ENCODE results near the gene SYNGR4.
"Not testable (repeated sequence)": the region's sequence is repeated elsewhere in the genome, so short reads cannot be mapped to it uniquely, and the experiment has no call there.

Gene SYNGR4, protein sequence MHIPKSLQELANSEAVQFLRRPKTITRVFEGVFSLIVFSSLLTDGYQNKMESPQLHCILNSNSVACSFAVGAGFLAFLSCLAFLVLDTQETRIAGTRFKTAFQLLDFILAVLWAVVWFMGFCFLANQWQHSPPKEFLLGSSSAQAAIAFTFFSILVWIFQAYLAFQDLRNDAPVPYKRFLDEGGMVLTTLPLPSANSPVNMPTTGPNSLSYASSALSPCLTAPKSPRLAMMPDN

GRCh38 chr19:48363810-48364597, at the start of gene SYNGR4, which contains the start of gene TMEM143:
Gene SYNGR4, plus strand, starts transcription at chr19:48364367. Its CDS starts 1,476 bp downstream, at chr19:48365843.
Gene TMEM143, minus strand, starts transcription at chr19:48363940. Its CDS starts 20 bp downstream, at chr19:48363920.
- DNase-seq (ENCODE audit: low read depth), result peak; percentile 97

DNA sequence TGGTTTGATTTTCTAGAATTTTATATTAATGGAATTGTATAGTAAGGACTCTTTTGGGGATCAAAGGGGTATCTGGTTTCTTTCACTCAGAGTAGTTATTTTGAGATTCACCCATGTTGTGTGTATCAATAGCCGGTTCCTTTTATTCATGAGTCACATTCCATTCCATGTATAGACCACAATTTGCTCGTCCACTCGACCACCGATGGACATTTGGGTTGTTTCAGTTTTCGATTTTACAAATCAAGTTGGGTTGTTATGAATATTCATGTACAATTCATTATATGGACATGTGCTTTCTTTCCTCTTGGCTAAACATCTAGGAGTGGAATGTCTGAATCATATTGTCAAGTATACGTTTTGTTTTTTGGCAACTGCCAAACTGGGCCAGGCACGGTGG, 48.5 kb upstream of the SYNGR4 start:
- DNase-seq (ENCODE audit: low read depth), result no peak

DNA sequence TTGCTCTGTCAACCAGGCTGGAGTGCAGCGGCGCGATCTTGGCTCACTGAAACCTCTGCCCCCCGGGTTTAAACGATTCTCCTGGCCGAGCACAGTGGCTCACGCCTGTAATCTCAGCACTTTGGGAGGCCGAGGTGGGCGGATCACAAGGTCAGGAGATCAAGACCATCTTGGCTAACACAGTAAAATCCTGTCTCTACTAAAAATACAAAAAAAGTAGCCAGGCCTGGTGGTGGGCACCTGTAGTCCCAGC, 46.5 kb upstream of the SYNGR4 start:
- not testable (repeated sequence) for DNase-seq (ENCODE audit: low read depth)

- DNase-seq (ENCODE audit: low read depth), result no peak
These were observed 45.7 kb upstream of the SYNGR4 start for GRCh38 chr19:48318286-48318987.

DNA sequence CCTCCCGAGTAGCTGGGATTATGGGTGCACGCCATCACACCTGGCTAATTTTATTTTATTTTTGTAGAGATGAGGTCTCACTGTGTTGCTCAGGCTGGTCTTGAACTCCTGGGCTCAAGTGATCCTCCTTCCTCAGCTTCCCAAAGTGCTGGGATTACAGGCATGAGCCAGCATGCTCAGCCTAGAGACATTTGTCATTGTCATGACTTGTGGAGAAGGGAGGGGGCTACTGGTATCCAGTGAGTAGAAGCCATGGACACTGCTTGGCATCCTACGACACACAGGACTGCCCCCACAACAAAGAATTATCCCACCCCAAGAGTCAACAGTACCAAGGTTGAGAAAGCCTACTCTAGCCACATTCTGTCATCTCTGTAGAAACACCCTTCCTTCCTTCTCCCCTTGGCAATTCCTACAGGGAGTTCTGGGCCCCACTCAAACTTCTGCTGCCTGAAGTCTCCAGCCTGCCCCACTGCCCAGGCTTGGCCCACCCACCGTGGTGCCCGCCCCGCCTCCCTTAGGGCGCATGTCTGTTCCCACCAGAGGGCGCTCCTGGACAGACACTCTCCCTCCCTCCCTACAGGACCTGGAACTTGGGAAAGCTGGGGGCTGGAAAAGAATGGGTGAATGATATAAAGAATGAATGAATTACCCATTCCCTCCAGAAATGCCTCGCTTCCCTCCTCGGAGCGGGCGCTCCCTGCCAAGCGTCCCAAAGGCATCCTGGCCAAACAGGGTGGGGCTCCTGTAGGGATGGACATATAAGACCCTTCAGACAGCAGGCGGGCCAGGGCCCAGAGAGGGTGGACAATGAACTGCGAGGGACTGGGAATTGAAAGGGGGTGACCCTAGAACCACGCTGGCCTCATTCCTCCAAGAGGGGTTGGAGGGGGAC, 44.3 kb upstream of the SYNGR4 start:
- DNase-seq (ENCODE audit: low read depth), result peak; percentile 65

- DNase-seq (ENCODE audit: low read depth), result peak; percentile 95
These were observed 42.9 kb upstream of the SYNGR4 start for GRCh38 chr19:48321372-48321621.

DNA sequence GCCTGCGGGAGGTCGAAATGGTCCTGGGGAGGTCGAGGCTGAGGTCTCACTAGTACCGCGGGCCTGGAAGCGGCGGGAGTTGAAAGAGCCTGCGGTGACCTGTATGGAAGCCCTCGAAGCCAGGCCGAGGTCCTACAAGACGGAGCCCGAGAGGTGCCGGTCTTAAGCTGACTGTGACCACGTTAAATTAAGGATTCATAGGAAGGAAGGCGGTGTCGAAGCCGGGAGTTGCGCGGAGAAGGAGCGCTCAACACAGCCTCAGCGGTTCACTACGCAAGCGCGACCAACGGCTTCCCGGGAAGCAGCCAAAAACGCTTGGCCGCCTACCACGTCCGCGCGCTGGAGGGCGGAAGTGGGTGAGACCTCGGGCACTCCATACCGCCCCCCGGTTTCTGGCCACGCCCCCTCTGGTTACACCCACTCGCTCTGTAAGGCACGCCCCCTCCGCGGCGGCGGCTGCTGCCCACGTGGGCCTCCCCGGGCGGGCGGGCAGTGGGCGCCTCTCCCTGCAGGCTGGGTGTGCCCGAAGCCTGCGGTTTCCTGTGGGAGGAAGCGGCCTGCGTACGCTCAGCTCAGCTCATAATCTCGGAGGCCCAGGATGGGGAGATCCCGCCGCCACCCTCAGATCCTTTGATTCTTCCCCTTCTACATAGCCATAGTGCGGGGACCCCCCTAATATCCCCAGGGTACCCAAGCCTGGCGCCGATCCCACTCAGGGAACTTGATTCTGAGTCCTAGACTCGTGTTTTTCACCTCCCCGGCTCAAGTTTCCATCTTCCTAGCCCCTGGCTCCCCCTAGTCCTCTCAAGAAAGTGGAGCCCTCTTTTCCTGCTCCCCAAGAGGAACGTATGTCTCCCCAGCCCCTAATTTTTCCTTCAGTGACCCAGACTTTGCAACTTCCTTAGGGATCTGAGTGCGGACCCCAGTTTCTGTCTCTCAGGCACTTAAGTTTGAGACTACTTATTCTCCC, 42.3 kb upstream of the SYNGR4 start:
- peak; percentile 98 for DNase-seq (ENCODE audit: low read depth)

DNA sequence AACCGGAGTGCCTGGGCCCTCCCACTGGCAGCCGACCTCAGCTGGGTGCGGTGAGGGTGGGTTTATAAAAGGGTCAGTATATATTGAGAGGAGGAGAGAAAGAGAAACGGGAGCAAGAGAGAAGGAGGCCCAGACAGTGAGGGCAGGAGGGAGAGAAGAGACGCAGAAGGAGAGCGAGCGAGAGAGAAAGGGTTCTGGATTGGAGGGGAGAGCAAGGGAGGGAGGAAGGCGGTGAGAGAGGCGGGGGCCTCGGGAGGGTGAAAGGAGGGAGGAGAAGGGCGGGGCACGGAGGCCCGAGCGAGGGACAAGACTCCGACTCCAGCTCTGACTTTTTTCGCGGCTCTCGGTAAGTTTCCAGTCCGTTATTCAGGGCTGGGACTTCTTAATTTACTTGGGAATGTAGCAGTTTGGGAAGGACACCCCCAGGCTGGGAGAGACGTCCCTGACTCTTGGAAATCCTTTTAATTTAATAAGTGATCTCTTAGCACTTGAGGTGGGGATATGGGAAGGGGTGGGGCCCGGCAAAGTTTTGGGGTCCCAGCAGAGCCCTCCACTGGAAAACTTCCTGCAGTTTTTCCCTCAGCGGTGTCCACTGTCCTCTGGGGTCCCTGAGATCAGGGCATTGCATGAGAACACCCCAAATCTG, 38.8 kb upstream of the SYNGR4 start, which contains the start of gene EMP3:
TSS of gene EMP3 (plus strand) at position 288 of the 646 bp plus-strand sequence. CDS start 1,293 bp downstream, outside the sequence.
- DNase-seq (ENCODE audit: low read depth), result peak; percentile 75

- DNase-seq (ENCODE audit: low read depth), result no peak
These were observed 34.8 kb upstream of the SYNGR4 start for GRCh38 chr19:48329167-48329891.

GRCh38 chr19:48330012-48330681, 34.0 kb upstream of the SYNGR4 start:
- peak; percentile 69 for DNase-seq (ENCODE audit: low read depth)

DNA sequence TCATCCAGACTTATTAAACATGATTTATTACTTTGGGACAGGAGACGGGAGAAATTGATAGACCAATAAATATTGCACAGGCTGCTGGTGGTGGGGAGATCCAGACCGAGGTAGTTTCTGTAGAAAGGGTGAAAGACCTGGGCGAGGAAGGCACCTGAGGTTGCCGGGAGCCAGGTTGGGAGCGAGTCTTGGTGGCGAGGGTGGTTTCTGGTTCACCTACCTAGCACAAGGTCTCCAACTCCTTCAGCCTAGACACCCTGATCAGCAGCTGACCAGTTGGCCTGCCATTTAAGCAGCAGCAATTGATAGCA, 31.9 kb upstream of the SYNGR4 start:
- DNase-seq (ENCODE audit: low read depth), result no peak

GRCh38 chr19:48332662-48333466, 31.3 kb upstream of the SYNGR4 start:
- peak; percentile 94 for DNase-seq (ENCODE audit: low read depth)

DNA sequence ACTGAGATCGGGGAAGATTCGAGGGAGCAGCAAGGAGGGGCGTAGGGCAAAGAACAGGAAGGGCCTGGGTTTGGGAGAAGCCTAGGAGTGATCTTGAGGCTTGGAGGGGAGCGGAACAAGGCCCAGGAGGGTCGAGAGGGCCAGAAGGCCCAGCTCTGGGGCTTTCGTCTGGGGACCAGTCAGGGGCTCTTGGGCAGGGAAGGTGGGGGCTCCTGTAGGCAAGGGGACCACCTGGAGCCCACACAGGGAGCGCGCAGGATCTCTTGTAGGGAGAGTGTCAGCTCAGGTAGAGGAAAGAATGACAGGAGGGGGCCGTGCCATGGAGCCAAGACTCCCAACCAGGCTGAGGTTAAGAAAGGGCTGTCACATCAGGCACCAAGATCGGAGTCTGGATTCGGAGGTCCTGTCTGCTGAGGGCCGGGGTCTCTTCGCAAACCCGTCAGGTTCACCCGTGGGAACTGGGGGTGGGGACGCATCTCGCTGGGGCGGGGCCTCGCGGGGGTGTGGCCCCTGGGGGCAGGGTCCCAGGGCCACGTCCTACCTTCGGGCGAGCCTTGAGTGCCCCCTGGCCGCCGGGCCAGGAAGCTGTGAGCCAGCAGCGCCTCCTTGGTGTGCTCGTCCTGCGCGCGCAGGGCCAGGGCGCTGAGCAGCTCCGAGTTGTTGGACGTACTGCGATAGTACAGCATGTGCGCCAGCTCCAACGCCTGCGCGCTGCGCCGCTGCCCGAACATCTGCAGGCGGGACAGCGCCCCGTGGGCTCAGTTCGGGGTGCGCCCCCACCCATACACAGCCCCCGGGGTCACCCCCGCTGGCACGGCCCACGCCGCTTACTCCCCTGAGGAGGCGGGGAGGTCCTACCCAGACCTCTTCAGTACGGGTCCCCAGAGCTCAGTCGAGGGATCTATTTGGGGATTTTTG, 30.4 kb upstream of the SYNGR4 start:
- peak; percentile 91 for DNase-seq (ENCODE audit: low read depth)

- DNase-seq (ENCODE audit: low read depth), result no peak
These were observed 25.9 kb upstream of the SYNGR4 start for GRCh38 chr19:48338253-48338755.

DNA sequence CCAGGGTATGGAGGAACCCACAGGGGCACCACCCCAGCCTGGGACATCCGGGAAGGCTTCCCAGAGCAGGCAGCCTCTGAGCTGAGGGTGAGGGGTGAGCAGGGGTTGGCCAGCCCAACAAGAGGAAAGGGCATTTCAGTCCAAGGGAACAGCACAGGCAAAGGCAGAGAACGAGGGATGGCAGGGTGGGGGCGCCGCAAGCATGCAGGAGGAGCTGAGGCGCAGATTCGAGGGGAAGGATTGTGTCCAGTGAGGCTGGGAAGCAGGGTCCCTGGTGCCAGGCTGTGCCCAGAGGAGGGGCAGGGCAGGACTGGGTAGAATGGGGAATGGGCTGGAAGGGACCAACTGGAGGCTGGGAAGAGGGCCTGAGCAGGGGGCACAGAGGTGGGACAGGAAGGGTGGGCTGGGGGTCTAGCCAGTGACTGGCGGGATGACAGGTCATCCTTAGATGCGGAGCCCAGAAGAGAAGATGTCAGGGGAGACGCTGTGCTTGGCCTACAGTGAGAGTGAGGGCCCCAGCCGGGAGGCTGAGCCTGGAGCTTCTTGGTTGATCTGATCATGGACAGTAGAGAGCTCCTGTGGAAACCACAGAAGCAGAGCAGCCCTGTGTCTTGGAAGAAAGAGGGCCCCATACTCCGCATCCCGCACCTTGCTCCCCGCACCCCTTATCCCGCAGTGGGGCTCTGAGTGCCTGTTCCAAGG, 25.2 kb upstream of the SYNGR4 start:
- no peak for DNase-seq (ENCODE audit: low read depth)

- no peak for DNase-seq (ENCODE audit: low read depth)
These were observed 23.2 kb upstream of the SYNGR4 start for GRCh38 chr19:48340995-48341394.

Data from stimulated activated CD4-positive, alpha-beta T cell treated with anti-CD3 and anti-CD28 coated beads, Interleukin-2, amount 100 ng/mL, for 4 hours (primary cell).